A673 (cell line): ENCODE measurements around the gene TMEM106C. TPM values are rescaled to one million over a fixed set of nuclear protein-coding genes. Genes with fewer than 3 reads are reported as not detected.

Experiments
- Bru-seq: library from RNA; stranded (reverse); fragments of 400-500 nt; gene quantifications from one replicate; lab custom pipeline; 2021; lab: Mats Ljungman, UMichigan
- BruChase-seq, 2 experiments: library from RNA; stranded (reverse); fragments of 400-500 nt; gene quantifications; one replicate each; lab custom pipeline; 2021; lab: Mats Ljungman, UMichigan
- BruUV-seq: library from RNA; stranded (reverse); fragments of 400-500 nt; replicated peaks from 2 replicates; lab custom pipeline; 2021; lab: Mats Ljungman, UMichigan
- CTCF ChIA-PET: fragments of 300-600 bp; sonication (Branson Sonifier 250); formaldehyde crosslinking; loops from one replicate; lab custom pipeline; 2022; ENCODE audit warnings: antibody characterized with exemption; lab: Charles Lee
- POLR2A ChIA-PET: fragments of 300-600 bp; sonication (Branson Sonifier 250); formaldehyde crosslinking; loops from one replicate; lab custom pipeline; 2022; ENCODE audit warnings: antibody characterized with exemption; ENCODE audit not compliant: low non-redundant PET; lab: Charles Lee
- DNase-seq: peaks from one replicate; pipeline ENCODE4 v3.0.0-alpha.2; 2015; ENCODE audit warnings: low spot score
- H3K27ac ChIP-seq: fragments of 200-600 bp; sonication (generic); 2 replicates; pipeline ENCODE4 v1.5.1; 2016; ENCODE audit warnings: mixed run types, low read depth, mild to moderate bottlenecking, mixed read lengths, antibody characterized with exemption, low read length; ENCODE audit not compliant: poor library complexity, severe bottlenecking
- H3K27me3 ChIP-seq: fragments of 200-600 bp; sonication (generic); replicated peaks from 2 replicates; pipeline ENCODE4 v1.6.1; 2017; ENCODE audit warnings: mixed run types, low read depth, mild to moderate bottlenecking, mixed read lengths, antibody characterized with exemption, low read length; ENCODE audit not compliant: insufficient read depth, poor library complexity
- H3K36me3 ChIP-seq: fragments of 200-600 bp; sonication (generic); 2 replicates; pipeline ENCODE4 v1.6.1; 2016; ENCODE audit warnings: mixed run types, mild to moderate bottlenecking, mixed read lengths, antibody characterized with exemption, low read length; ENCODE audit not compliant: insufficient read depth, poor library complexity, severe bottlenecking
- H3K4me1 ChIP-seq: fragments of 200-600 bp; sonication (generic); 2 replicates; pipeline ENCODE4 v1.6.1; 2017; ENCODE audit warnings: mixed run types, mild to moderate bottlenecking, mixed read lengths, antibody characterized with exemption, low read length; ENCODE audit not compliant: insufficient read depth, poor library complexity, severe bottlenecking
- H3K4me3 ChIP-seq: fragments of 200-600 bp; sonication (generic); 2 replicates; pipeline ENCODE4 v1.5.1; 2016; ENCODE audit warnings: low read depth, mixed run types, mild to moderate bottlenecking, mixed read lengths, low read length; ENCODE audit not compliant: poor library complexity, severe bottlenecking
- H3K9me3 ChIP-seq: fragments of 200-600 bp; sonication (generic); 2 replicates; pipeline ENCODE4 v1.6.1; 2016; ENCODE audit warnings: mixed run types, low read depth, mild to moderate bottlenecking, mixed read lengths, antibody characterized with exemption, low read length; ENCODE audit not compliant: poor library complexity, severe bottlenecking
- EZH2 ChIP-seq: fragments of 200-600 bp; sonication (generic); IDR thresholded peaks from 2 replicates; pipeline ENCODE4 v1.6.1; 2017; ENCODE audit warnings: borderline replicate concordance, low read depth, mild to moderate bottlenecking, mixed read lengths, antibody characterized with exemption, low read length; ENCODE audit not compliant: poor library complexity, severe bottlenecking
- intact Hi-C: fragments of 100-400 bp; cut with micrococcal nuclease; formaldehyde crosslinking; loops from one replicate; pipeline ENCODE4 v1.10.0; 2022; ENCODE audit not compliant: unreplicated experiment
- long read RNA-seq: library from polyadenylated mRNA; stranded (forward); transcript quantifications from one replicate; pipeline ENCODE4 v2.0.0, GENCODE V29; 2022
- total RNA-seq: library from RNA; stranded (reverse); gene quantifications from 2 replicates; pipeline ENCODE4 v1.2.3, GENCODE V29; 2021
- TF ChIP-seq, protein P1 (sequence below): fragments of 300-800, 200-600 bp; sonication (generic); conservative IDR thresholded peaks from 2 replicates; pipeline ENCODE4 v1.5.1; 2017; ENCODE audit warnings: low read depth, mild to moderate bottlenecking, antibody characterized with exemption, low read length, moderate library complexity, mixed read lengths

TMEM106C gene
- 166 and 182 TPM in 2 replicates for total RNA-seq
- percentile 84 among the genes with signal in this experiment for Bru-seq, nascent RNA
- percentile 83 among the genes with signal in this experiment for BruChase-seq, experiment 1, labeled RNA remaining after a 2-hour chase
- percentile 87 among the genes with signal in this experiment for BruChase-seq, experiment 2, labeled RNA remaining after a 6-hour chase
- long read RNA-seq, transcript TMEM106C-220 (8 exons, 810 nt), result major isoform, 112 of 264 reads
- long read RNA-seq, transcript TMEM106C-203 (8 exons, 1,414 nt), result minor isoform, 8 of 264 reads
- long read RNA-seq, transcript TMEM106C-201 (8 exons, 1,394 nt), result minor isoform, 60 of 264 reads
- long read RNA-seq, transcript TMEM106C-202 (8 exons, 1,515 nt), result minor isoform, 23 of 264 reads
- long read RNA-seq, partial matches to known transcripts, result 33 of 264 reads
- long read RNA-seq, other reads (novel, unspliced or antisense), result 17 of 264 reads

GRCh38 chr12:47963340-47964040 is at the start of gene TMEM106C:
TMEM106C (plus strand) TSS chr12:47963596; CDS start chr12:47964237, 641 bp downstream.
- H3K4me1 ChIP-seq, result peaks cover 6% of the 10 kb centered on the region
- peak within 1 kb of the TSS; percentile 26 for H3K27ac ChIP-seq
- peaks cover 33% of the 10 kb centered on the region for H3K36me3 ChIP-seq
- CTCF ChIA-PET, result interaction anchor here (0.6 to 1.6 kb wide), 5 partner anchors 14 to 1729 kb away, joined by 3 to 10 read pairs (median 3); partner anchors contain the start of gene VDR
- no TSS peak for BruUV-seq
- POLR2A ChIA-PET, result no interaction called here
- TF ChIP-seq, protein P1, sequence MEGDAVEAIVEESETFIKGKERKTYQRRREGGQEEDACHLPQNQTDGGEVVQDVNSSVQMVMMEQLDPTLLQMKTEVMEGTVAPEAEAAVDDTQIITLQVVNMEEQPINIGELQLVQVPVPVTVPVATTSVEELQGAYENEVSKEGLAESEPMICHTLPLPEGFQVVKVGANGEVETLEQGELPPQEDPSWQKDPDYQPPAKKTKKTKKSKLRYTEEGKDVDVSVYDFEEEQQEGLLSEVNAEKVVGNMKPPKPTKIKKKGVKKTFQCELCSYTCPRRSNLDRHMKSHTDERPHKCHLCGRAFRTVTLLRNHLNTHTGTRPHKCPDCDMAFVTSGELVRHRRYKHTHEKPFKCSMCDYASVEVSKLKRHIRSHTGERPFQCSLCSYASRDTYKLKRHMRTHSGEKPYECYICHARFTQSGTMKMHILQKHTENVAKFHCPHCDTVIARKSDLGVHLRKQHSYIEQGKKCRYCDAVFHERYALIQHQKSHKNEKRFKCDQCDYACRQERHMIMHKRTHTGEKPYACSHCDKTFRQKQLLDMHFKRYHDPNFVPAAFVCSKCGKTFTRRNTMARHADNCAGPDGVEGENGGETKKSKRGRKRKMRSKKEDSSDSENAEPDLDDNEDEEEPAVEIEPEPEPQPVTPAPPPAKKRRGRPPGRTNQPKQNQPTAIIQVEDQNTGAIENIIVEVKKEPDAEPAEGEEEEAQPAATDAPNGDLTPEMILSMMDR, result peak; percentile 99
- no peak for TF ChIP-seq EZH2
- peak within 1 kb of the TSS; percentile 69 for H3K4me3 ChIP-seq
- no peaks in the 10 kb centered on the region for H3K27me3 ChIP-seq
- no peaks in the 10 kb centered on the region for H3K9me3 ChIP-seq
- intact Hi-C loops, result loop anchor here (10.0 kb wide), 1 partner anchor 221 kb away; the partner anchor contains the start of gene CCDC184
- DNase-seq, result peak; percentile 95

DNA sequence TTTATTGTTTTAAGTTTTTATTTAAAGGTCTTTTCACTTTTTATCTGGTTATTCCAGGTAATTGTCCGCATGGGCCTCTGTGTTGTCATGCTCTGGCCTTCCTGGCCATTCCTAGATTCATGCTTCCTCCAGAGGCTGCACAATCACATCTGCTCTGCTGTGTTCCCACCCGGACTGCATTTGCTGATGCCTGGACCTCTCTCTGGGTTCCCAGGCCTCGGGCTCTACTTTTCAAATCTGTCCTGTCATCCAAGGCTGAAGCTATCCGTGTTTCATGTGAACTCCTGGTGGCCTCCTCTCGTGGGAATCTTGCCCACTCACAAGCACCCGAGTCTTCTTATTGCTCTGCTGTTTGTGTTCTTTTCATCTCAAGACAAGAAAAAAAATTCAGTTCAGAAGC is 42.5 kb upstream of the TMEM106C start:
- H3K36me3 ChIP-seq, result no peaks in the 10 kb centered on the region
- no peaks in the 10 kb centered on the region for H3K4me1 ChIP-seq
- intact Hi-C loops, result no loop called here
- no peak overlapping the region for H3K4me3 ChIP-seq
- H3K27me3 ChIP-seq, result peaks cover 19% of the 10 kb centered on the region
- no peak overlapping the region for H3K27ac ChIP-seq
- H3K9me3 ChIP-seq, result no peaks in the 10 kb centered on the region
- BruUV-seq, result no TSS peak
- no peak for DNase-seq
- POLR2A ChIA-PET, result no interaction called here
- TF ChIP-seq EZH2, result no peak
- TF ChIP-seq, protein P1, result no peak
- CTCF ChIA-PET, result no interaction called here

- ChIA-PET CTCF (no interaction called here), POLR2A (no interaction called here)
- Histone ChIP-seq H3K4me1 (no peaks in the 10 kb centered on the region), H3K27ac (no peak overlapping the region), H3K9me3 (no peaks in the 10 kb centered on the region), H3K4me3 (no peak overlapping the region), H3K36me3 (no peaks in the 10 kb centered on the region), H3K27me3 (peaks cover 21% of the 10 kb centered on the region)
- BruUV-seq, result no TSS peak
- TF ChIP-seq, protein P1, result no peak
- TF ChIP-seq EZH2, result no peak
- intact Hi-C loops, result no loop called here
- DNase-seq, result no peak
Measured at GRCh38 chr12:47921907-47922306, 41.5 kb upstream of the TMEM106C start.
